ENCODE measurements around the gene C1QTNF5.
"Not testable (repeated sequence)": the region's sequence is repeated elsewhere in the genome, so short reads cannot be mapped to it uniquely, and the experiment has no call there.

Gene C1QTNF5

DNA sequence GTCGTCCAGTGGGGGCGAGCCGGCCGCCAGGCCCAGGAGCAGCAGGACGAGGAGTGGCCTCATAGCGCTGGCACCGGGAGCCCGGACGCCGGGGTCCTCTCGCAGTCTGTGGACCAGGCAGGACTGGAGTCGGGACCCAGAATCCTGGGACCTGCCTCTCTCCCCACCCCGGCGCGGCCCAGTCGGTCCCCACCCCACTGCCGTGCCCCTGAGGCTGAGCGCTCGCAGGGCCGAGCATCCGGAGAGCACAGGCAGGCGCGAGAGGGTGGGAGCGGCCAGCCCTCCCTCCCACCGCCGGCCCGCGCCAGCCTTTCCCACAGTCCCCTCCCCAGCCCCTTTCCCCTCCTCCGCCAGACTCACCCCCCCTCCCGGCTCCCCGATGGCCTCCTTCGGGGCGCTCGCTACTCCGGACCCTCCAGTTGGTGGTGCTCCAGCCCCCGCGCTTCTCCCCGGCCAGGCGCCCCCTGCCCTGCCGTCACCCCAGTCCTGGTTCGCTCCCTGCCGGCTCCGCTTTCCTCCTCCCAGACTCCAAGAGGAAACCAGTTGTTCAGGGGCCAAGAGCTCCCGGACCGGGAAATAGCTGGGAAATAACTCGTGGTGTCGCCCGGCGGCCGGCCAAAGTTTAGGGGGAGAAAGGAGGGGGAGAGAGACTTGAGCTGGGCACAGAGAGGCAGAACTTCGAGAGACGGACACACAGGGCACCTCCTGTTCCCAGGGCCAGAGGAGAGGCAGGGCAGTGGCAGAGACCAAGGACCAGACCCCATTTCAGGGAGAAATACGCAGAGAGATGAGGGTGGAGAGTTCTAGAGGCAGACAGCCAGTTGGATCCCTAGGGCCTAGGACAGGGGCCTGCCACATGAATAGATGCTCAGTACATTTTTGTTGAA is at the start of gene C1QTNF5:
Gene C1QTNF5 (minus strand): TSS at position 549 of the 887 bp plus-strand sequence. CDS start 486 bp downstream, at position 63.
- no peak for DNase-seq (ENCODE audit: low read depth)

DNA sequence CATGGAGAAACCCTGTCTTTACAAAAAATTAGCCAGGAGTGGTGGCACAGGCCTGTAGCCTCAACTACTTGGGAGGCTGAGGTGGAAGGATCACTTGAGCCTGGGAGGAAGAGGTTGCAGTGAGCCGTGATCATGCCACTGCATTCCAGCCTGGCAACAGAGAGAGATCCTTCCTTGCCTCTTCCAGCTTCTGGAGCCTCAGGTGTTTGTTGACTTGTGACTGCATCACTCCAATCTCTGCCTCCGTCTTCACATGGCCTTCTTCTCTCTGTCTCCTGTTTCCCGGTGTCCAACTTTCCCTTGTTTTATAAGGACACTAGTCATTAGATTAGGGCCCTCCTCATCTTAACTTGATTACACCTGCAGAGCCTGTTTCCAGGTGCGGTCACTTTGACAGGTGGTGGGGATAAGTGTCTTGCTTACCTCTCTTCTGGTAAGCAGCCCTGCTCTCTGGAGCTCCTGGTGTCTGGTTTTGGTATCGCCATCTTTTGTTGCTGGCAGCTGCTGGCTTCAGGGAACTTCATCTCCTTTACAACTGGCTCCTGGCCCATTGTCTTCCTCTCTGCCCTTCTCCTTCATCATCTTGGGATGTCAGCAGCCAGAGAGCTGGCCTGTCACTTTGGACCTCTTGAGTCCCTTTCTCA is 49.0 kb upstream of the C1QTNF5 start:
- no peak for DNase-seq (ENCODE audit: low read depth)

GRCh38 chr11:119388103-119388502 is 47.4 kb upstream of the C1QTNF5 start:
- no peak for DNase-seq (ENCODE audit: low read depth)

GRCh38 chr11:119384332-119384731 is 43.6 kb upstream of the C1QTNF5 start:
- DNase-seq (ENCODE audit: low read depth) = no peak

DNA sequence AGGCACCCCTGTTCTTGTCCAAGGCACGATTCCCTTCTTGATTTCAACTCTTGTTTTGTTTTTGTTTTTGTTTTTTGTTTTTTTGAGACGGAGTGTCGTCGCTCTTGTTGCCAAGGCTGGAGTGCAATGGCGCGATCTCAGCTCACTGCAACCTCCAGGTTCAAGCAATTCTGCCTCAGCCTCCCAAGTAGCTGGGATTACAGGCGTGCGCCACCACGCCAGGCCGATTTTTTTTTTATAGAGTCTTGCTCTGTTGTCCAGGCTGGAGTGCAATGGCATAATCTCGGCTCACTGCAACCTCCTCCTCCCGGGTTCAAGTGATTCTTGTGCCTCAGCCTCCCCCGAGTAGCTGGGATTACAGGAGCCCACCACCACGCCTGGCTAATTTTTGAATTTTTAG is 41.8 kb upstream of the C1QTNF5 start:
- DNase-seq (ENCODE audit: low read depth) = not testable (repeated sequence)

GRCh38 chr11:119382101-119382500 is 41.4 kb upstream of the C1QTNF5 start:
- DNase-seq (ENCODE audit: low read depth) = no peak

DNA sequence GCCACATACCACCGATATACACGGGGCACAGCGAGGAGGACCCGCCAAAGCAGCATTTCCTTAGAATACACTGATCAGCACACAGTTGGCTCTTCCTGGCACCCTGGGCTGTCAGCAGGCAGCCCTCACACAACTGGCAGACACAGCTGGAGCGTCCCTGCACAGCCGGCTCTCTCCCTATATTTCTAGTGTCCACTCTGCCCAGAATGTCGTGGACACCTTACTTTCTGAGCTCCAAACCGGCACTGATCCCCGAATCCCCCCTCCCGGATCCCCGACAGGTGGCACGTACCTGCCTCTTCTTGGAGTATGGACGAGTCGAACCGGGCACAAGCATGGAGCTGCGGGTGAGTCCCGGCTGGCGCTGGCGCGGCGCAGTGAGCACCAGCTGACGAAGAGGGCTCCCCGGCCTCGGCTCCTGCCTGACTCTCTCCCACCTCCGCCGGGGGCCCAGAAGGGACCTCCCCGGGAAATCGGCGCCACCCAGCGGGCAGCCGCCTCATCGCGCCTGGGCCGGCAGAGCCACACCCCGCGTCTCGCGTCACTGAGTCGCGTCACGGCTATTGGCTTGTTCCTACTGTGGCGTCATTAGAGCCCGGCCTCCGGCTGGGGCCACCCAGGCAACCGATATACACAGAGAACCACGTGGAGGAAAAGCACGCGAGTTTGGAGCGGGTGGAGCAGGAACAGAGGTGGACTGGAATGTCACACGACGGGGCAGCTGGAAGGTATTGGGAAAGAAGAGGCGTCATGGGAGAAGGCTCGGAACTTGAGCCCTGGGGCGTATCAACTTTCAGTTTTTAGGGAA is 40.7 kb upstream of the C1QTNF5 start, which contains the start of gene USP2:
Gene USP2 (minus strand): TSS at position 510 of the 808 bp plus-strand sequence. CDS start 8,210 bp downstream, outside the sequence.
- peak; percentile 73 for DNase-seq (ENCODE audit: low read depth)

DNA sequence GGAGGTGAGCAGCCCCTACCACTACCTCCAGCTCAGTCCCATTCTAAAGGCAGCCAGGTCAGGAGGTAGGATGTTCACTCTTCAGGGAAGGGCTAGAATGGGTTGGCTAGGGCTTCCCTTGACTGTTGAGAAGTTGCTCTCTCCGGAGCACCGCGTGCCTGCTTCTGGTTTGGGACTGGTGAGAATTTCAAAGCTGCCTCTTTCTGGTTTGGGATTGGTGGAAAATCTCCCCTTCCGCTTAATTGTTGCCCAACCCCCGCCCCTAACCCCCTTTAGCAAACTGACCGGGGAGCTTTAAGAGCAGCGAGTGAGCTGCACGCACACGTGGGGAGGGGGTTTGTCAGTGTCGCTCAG is 40.1 kb upstream of the C1QTNF5 start:
- DNase-seq (ENCODE audit: low read depth) = no peak

GRCh38 chr11:119380160-119380826 is 39.6 kb upstream of the C1QTNF5 start:
- no peak for DNase-seq (ENCODE audit: low read depth)

- DNase-seq (ENCODE audit: low read depth) = no peak
These were observed 38.3 kb upstream of the C1QTNF5 start for GRCh38 chr11:119378851-119379465.

DNA sequence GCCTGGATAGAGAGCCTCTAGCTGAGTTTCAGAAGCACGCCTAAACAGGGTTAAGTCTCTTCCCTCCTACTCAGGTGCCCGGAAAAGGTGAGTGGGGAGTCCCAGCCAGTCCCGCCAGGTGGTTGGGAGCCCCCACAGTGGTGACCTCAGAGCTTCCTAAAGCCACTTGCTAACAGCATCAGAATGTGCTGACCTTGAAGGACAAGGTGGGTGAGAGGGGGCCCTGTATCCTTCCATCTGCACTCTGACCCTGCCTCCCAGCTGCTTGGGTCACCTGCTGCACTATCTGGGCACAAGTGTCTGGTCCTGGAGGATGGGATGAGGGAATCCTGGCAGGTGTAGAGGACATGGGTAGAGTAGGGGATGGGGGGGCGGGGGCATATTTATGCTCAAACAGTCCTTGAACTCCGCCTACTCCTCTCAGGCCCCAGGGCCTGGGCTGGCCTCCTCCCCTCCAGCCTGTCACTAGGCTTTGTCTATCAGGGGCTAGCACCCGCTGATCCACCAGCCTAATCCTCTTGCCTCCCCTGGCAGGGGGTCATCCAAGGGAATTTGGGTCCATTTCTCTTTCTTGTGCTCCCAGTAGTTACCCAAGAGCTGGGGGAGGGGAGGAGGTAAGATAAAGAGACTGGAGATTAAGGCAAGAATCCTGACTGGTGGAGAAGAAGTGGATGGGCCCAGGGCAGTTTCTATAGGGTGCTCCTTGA is 37.4 kb upstream of the C1QTNF5 start:
- DNase-seq (ENCODE audit: low read depth) = no peak

GRCh38 chr11:119377112-119377901 is 36.6 kb upstream of the C1QTNF5 start:
- no peak for DNase-seq (ENCODE audit: low read depth)

- no peak for DNase-seq (ENCODE audit: low read depth)
These were observed 35.6 kb upstream of the C1QTNF5 start for GRCh38 chr11:119376197-119376847.

DNA sequence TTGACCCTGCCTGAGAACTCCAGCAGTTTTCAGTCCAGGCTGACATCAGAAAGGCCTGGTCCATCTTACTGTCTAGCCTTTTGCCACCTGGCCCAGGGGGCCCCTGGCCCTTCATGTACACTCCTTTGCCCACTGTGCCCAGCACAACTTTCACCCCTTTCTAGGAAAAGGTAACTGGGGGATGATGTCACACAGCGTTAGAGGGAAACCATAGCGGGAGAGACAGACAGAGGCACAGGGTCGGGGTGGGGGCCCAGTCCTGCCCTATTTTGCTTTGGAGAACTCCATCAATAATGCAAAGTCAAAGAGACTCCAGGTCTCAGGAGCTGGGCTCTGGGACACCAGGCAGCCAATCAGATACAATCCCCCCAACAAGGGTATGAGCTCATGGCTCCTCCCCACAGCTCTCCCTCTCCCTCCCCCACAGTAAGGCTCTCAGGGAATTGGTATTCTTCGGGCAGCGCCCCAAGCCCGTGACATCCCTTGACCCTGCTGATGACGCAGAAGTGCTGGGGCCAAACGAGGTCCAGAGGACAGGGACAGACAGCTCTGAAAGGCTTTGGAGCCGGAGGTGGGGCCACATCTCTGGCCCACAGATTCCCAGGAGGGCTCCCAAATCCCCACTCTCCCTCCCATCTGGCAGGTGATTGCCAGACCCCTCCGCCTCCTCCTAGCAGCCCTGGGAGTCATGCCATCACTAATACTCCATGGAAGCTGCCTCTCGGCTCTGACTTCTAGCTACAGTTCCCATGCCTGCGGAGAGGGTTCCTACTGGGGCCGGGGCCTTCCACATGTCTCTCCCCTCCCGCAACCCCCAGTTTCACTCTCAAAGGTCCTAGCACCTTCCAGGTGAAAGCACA is 34.9 kb upstream of the C1QTNF5 start:
- DNase-seq (ENCODE audit: low read depth) = no peak

DNA sequence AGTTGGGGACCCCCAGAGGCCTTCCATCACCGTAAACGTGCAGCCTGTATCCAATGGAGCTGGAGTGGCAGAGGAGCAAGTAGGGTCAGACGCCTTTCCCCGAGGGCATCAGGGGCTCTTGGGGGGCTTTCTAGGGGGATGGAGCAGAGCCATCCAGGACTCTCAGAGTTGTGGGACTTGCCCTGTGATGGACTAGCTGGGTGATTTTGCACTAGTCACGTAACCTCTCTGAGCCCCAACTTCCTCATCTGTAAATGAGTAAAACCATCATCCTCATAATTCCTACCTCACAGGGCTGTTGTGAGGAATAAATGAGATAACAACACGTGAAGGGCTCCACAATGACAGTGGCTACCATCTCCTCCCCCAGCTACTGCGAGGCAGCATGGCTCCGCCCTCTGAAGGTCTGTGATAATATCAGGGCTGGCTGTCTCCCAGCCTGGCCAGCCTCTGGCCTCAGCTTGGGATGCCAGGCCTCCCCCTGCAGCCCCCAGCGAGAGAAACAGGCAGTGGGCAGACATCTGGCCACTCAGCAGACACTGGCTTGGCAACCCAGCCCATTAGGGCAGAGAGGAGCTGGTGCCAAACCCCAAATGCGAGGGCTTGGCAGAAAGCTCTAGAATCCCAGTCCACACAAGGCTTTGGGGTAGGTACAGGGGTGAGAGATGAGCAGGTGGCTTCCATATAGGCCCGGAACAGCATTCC is 34.1 kb upstream of the C1QTNF5 start:
- no peak for DNase-seq (ENCODE audit: low read depth)

DNA sequence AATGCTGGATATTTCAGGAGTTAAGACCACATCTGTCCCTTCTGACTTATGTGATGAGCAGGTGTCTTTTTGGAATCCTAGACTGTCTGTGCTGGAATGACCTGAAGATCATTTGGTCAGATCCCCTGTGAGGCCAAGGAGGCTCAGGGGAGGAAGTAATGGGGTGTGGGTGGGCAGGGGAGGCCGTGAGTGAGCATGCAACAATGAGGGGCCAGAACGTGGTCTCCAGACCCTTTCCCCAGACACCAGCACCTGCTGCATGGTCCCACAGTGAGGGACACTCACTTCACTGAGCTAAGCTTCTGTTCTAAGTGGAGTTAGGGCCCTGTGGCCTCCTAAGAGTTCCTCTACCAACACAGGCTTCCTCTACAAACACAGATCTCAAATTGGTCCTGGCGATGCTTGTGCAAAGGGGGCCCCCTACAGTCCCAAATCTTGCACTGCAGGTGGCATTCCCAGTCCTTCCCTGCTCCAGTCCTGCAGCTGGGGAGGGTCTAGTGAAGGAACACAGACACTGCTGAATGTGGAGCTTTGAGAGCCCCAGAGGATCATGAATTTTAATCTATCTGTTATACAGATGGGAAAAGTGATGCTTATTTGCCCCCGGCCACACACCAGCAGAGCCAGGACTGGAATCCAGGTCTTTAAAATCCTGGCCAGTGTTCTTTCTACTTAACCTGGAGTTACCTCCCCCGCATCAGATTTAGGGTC is 33.4 kb upstream of the C1QTNF5 start:
- DNase-seq (ENCODE audit: low read depth) = peak; percentile 22

Data from non-pigmented ciliary epithelial cell (primary cell).